ENCODE measurements around the gene RORB.

- no peak for TF ChIP-seq CTCF (IDR thresholded peaks at IDR 0.05; ENCODE audit: low read length)
- TF ChIP-seq EZH2phosphoT487 (IDR thresholded peaks at IDR 0.05; ENCODE audit: low read length): no peak
- no peak for TF ChIP-seq EZH2 (optimal IDR thresholded peaks at IDR 0.05; ENCODE audit: low read depth, low read length)
Measured at GRCh38 chr9:74499770-74500583, 2.8 kb downstream of the RORB start.

Data from MM.1S (cell line).